A549 (cell line): ENCODE results near the gene FTCD. TPM values are rescaled to one million over a fixed set of nuclear protein-coding genes. Genes with fewer than 3 reads are reported as not detected.

Experiments
- ATAC-seq, 2 experiments: fragments of 200-7000 bp in 1 of 2; fragments of >200 bp in 1 of 2; cut with Nextera tagmentation in 1 of 2; cut with Tn5 transposase in 1 of 2; 3 replicates each; pipeline versions ENCODE4 v1.8.0 to v1.9.1; 2018 to 2020; ENCODE audit warnings: mild to moderate bottlenecking in 1 of 2, moderate library complexity in 1 of 2
- CTCF ChIA-PET: fragments of 300-600 bp; sonication (Branson Sonifier 250); formaldehyde crosslinking; extraction: SDS; loops from one replicate; lab custom pipeline; 2021; ENCODE audit warnings: antibody characterized with exemption, inconsistent platforms; lab: Yijun Ruan, JAX
- POLR2A ChIA-PET: fragments of 350-600 bp; formaldehyde crosslinking; extraction: SDS; loops from one replicate; lab custom pipeline; 2021; ENCODE audit warnings: antibody characterized with exemption, inconsistent platforms; lab: Yijun Ruan, JAX
- DNase-seq, 2 experiments: peaks; one replicate each; pipeline versions ENCODE4 v3.0.0 to v3.0.0-alpha.2; 2011 to 2016; ENCODE audit warnings: low read depth in 1 of 2, low spot score in 1 of 2
- FAIRE-seq: peaks from 2 replicates; lab custom pipeline; 2011; peaks lifted over from hg19 to GRCh38; lab: Jason Lieb, UNC
- H3K27ac ChIP-seq, 2 experiments: fragments of >200 bp; sonication (Bioruptor Twin); formaldehyde crosslinking; 3 replicates each; pipeline ENCODE4 v1.5.1; 2016 to 2017
- H3K4me1 ChIP-seq: fragments of >200 bp; sonication (Bioruptor Twin); formaldehyde crosslinking; 3 replicates; pipeline ENCODE4 v1.6.1; 2016
- H3K4me2 ChIP-seq: fragments of >200 bp; sonication (Bioruptor Twin); formaldehyde crosslinking; 3 replicates; pipeline ENCODE4 v1.6.1; 2016
- H3K4me3 ChIP-seq: fragments of >200 bp; sonication (Bioruptor Twin); formaldehyde crosslinking; 3 replicates; pipeline ENCODE4 v1.5.1; 2016
- H3K9me3 ChIP-seq: fragments of >200 bp; sonication (Bioruptor Twin); formaldehyde crosslinking; 3 replicates; pipeline ENCODE4 v1.6.1; 2016
- BHLHE40 ChIP-seq: IDR thresholded peaks from 2 replicates; pipeline ENCODE4 v1.6.1; 2012; ENCODE audit warnings: low read depth, low read length, inconsistent platforms
- CBX8 ChIP-seq: fragments of 200-600 bp; sonication (generic); IDR thresholded peaks from 2 replicates; pipeline ENCODE4 v1.6.1; 2016
- CHD2 ChIP-seq: fragments of 150-350 bp; IDR thresholded peaks from 2 replicates; pipeline ENCODE4 v1.6.1; 2014; ENCODE audit warnings: low read length; ENCODE audit not compliant: partially characterized antibody
- CHD4 ChIP-seq: fragments of 200-600 bp; sonication (generic); IDR thresholded peaks from 2 replicates; pipeline ENCODE4 v1.6.1; 2016; ENCODE audit warnings: antibody characterized with exemption, mild to moderate bottlenecking, borderline replicate concordance
- CTCF ChIP-seq: fragments of >200 bp; sonication (Bioruptor Twin); formaldehyde crosslinking; IDR thresholded peaks from 3 replicates; pipeline ENCODE4 v1.5.1; 2016
- EHMT2 ChIP-seq: fragments of 200-600 bp; sonication (generic); IDR thresholded peaks from 2 replicates; pipeline ENCODE4 v1.6.1; 2016; ENCODE audit warnings: antibody characterized with exemption, low read depth, mild to moderate bottlenecking, moderate library complexity
- ELK1 ChIP-seq: fragments of 150-350 bp; IDR thresholded peaks from 2 replicates; pipeline ENCODE4 v1.6.1; 2014; ENCODE audit warnings: low read depth, mild to moderate bottlenecking, low read length
- FOSB ChIP-seq: fragments of 250-450 bp; sonication (Bioruptor Pico); IDR thresholded peaks from 2 replicates; pipeline ENCODE4 v1.5.0; 2020; ENCODE audit warnings: mild to moderate bottlenecking, moderate library complexity
- FOSL2 ChIP-seq, 2 experiments: fragments of 450-650 bp in 1 of 2; fragments of >200 bp in 1 of 2; sonication (Bioruptor Twin) in 1 of 2; formaldehyde crosslinking; IDR thresholded peaks; 2 replicates each; pipeline versions ENCODE4 v1.5.0 to v1.6.1; 2016 to 2020; ENCODE audit warnings: mild to moderate bottlenecking in 1 of 2, moderate library complexity in 1 of 2
- GATA3 ChIP-seq: IDR thresholded peaks from 2 replicates; pipeline ENCODE4 v1.6.1; 2012; ENCODE audit warnings: borderline replicate concordance
- HDAC2 ChIP-seq: fragments of 200-600 bp; sonication (generic); IDR thresholded peaks from 2 replicates; pipeline ENCODE4 v1.6.1; 2016
- HES2 ChIP-seq: fragments of >200 bp; sonication (Bioruptor Twin); formaldehyde crosslinking; IDR thresholded peaks from 2 replicates; pipeline ENCODE4 v1.6.1; 2016
- HMGXB4 ChIP-seq: fragments of 250-450 bp; sonication (Bioruptor Pico); IDR thresholded peaks from 2 replicates; pipeline ENCODE4 v1.5.0; 2021; ENCODE audit warnings: mild to moderate bottlenecking, moderate library complexity, borderline replicate concordance
- HOXB5 ChIP-seq: fragments of 250-450 bp; sonication (Bioruptor Pico); IDR thresholded peaks from 2 replicates; pipeline ENCODE4 v1.5.0; 2020; ENCODE audit warnings: mild to moderate bottlenecking, moderate library complexity
- JUNB ChIP-seq: fragments of >200 bp; sonication (Bioruptor Twin); formaldehyde crosslinking; IDR thresholded peaks from 2 replicates; pipeline ENCODE4 v1.6.1; 2016
- NPAS2 ChIP-seq: fragments of 250-450 bp; sonication (Bioruptor Pico); IDR thresholded peaks from 2 replicates; pipeline ENCODE4 v1.8.0; 2022; ENCODE audit warnings: mild to moderate bottlenecking, moderate library complexity, borderline replicate concordance
- POLR2AphosphoS2 ChIP-seq: conservative IDR thresholded peaks from 2 replicates; pipeline ENCODE4 v1.6.1; 2012; ENCODE audit warnings: low read length, improper control_type of control experiment, inconsistent platforms
- RAD21 ChIP-seq, 2 experiments: fragments of >200 bp in 1 of 2; sonication (Bioruptor Twin) in 1 of 2; formaldehyde crosslinking in 1 of 2; IDR thresholded peaks in 1 of 2; conservative IDR thresholded peaks in 1 of 2; 2 replicates in 1 of 2; 3 replicates in 1 of 2; pipeline ENCODE4 v1.6.1; 2012 to 2018; ENCODE audit warnings: inconsistent platforms in 1 of 2
- RARB ChIP-seq: fragments of 250-450 bp; sonication (Bioruptor Pico); IDR thresholded peaks from 2 replicates; pipeline ENCODE4 v1.8.0; 2021; ENCODE audit warnings: mild to moderate bottlenecking, moderate library complexity
- RFX5 ChIP-seq: fragments of 450-650 bp; IDR thresholded peaks from 2 replicates; pipeline ENCODE4 v1.7.1; 2014; ENCODE audit warnings: antibody characterized with exemption, mild to moderate bottlenecking, moderate library complexity
- ZC3H11A ChIP-seq: fragments of 450-650 bp; IDR thresholded peaks from 2 replicates; pipeline ENCODE4 v1.6.1; 2014; ENCODE audit warnings: antibody characterized with exemption, mild to moderate bottlenecking
- ZFP36 ChIP-seq: fragments of 450-650 bp; IDR thresholded peaks from 2 replicates; pipeline ENCODE4 v1.6.1; 2014; ENCODE audit warnings: borderline replicate concordance; ENCODE audit not compliant: partially characterized antibody
- ZNF302 ChIP-seq: fragments of 250-450 bp; sonication (Bioruptor Pico); IDR thresholded peaks from 2 replicates; pipeline ENCODE4 v1.9.0; 2021; ENCODE audit warnings: inconsistent platforms, mild to moderate bottlenecking, moderate library complexity
- WGBS: methylation state at CpG from one replicate; pipeline ENCODE4 v1.1.6; 2017; ENCODE audit errors: missing lambda C conversion rate; 5-methylcytosine and 5-hydroxymethylcytosine counted together
- polyA plus RNA-seq, 4 experiments: library from polyadenylated mRNA; depleted of rRNA in 3 of 4; stranded (reverse); fragments of >200 nt; fragmentation: RNase III in 1 of 4; extraction: RNeasy Plus Mini Kit Qiagen cat#74134 plus additional on column Dnase treatment in 1 of 4; gene quantifications; 2 replicates in 3 of 4; 3 replicates in 1 of 4; pipeline ENCODE4 v1.2.3, GENCODE V29; 2011 to 2017

Gene FTCD
- polyA plus RNA-seq, 2 of the 4 experiments (the other 2 are of a cell fraction): not detected

- DNase-seq (no peak), ATAC-seq (no peak)
- H3K4me1 ChIP-seq: no peaks in the 10 kb centered on the region
- POLR2A ChIA-PET: no interaction called here
- H3K4me3 ChIP-seq: no peak overlapping the region
- TF ChIP-seq ZC3H11A: no peak
- no peak for TF ChIP-seq RFX5
- no peak for TF ChIP-seq ZNF302 (CRISPR knock-in tag)
- TF ChIP-seq, all 56 proteins: peak for 0
- H3K9me3 ChIP-seq: no peaks in the 10 kb centered on the region
- no peak overlapping the region for H3K27ac ChIP-seq
- H3K4me2 ChIP-seq: no peak overlapping the region
- FAIRE-seq: no peak
- WGBS: 81% methylated on average over 8 of the region's 26 CpGs
- CTCF ChIA-PET: interaction anchor here (1.4 kb wide), 1 partner anchor 148 kb away, joined by 5 read pairs; no protein-coding TSS in a partner anchor
These were observed 34.8 kb downstream of the FTCD start for GRCh38 chr21:46120301-46121285.

- ChIA-PET CTCF (interaction anchor here (0.6 kb wide), 1 partner anchor 148 kb away, joined by 3 read pairs; no protein-coding TSS in a partner anchor), POLR2A (no interaction called here)
- no peak overlapping the region for H3K4me2 ChIP-seq
- H3K4me3 ChIP-seq: no peak overlapping the region
- TF ChIP-seq ELK1: no peak
- no peak for TF ChIP-seq GATA3
- TF ChIP-seq JUNB: no peak
- no peaks in the 10 kb centered on the region for H3K9me3 ChIP-seq
- FAIRE-seq (no peak), DNase-seq (no peak), ATAC-seq (no peak)
- H3K27ac ChIP-seq: no peak overlapping the region
- H3K4me1 ChIP-seq: no peaks in the 10 kb centered on the region
- no CpG with 5 or more reads among the region's 14 CpGs for WGBS
These were observed 35.6 kb downstream of the FTCD start for GRCh38 chr21:46119637-46120271.

GRCh38 chr21:46119144-46119636 is 36.2 kb downstream of the FTCD start:
- Histone ChIP-seq H3K4me1 (no peaks in the 10 kb centered on the region), H3K9me3 (no peaks in the 10 kb centered on the region), H3K27ac (no peak overlapping the region), H3K4me3 (no peak overlapping the region), H3K4me2 (no peak overlapping the region)
- no peak for DNase-seq
- 100% methylated on average over 7 of the region's 12 CpGs for WGBS
- POLR2A ChIA-PET: no interaction called here
- CTCF ChIA-PET: interaction anchor here (0.6 kb wide), 1 partner anchor 148 kb away, joined by 3 read pairs; no protein-coding TSS in a partner anchor
- no peak for TF ChIP-seq CTCF
- no peak for TF ChIP-seq FOSB (CRISPR knock-in tag)
- no peak for TF ChIP-seq HDAC2
- no peak for TF ChIP-seq HES2
- no peak for TF ChIP-seq RARB (CRISPR knock-in tag)
- no peak for TF ChIP-seq NPAS2 (CRISPR knock-in tag)
- TF ChIP-seq RAD21 (conservative IDR thresholded peaks at IDR 0.05 in 1 of 2, IDR thresholded peaks at IDR 0.05 in 1 of 2): no peak
- TF ChIP-seq FOSL2 (IDR thresholded peaks at IDR 0.05): no peak
- no peak for TF ChIP-seq FOSL2 (CRISPR knock-in tag; IDR thresholded peaks at IDR 0.05)
- TF ChIP-seq BHLHE40: no peak
- TF ChIP-seq HMGXB4 (CRISPR knock-in tag): no peak
- no peak for TF ChIP-seq CHD4
- TF ChIP-seq HOXB5 (CRISPR knock-in tag): no peak
- no peak for TF ChIP-seq CHD2
- TF ChIP-seq EHMT2: no peak
- no peak for TF ChIP-seq POLR2AphosphoS2
- TF ChIP-seq CBX8: no peak
- TF ChIP-seq ZFP36: no peak
- ATAC-seq: no peak
- no peak for FAIRE-seq
